ENCODE measurements around the gene CBFB.
A peak's percentile ranks its signal among the peaks of the same experiment; 100 is the strongest.

The CBFB gene

GRCh38 chr16:67100569-67101310, 71.8 kb downstream of the CBFB start:
- TF ChIP-seq, protein P1, sequence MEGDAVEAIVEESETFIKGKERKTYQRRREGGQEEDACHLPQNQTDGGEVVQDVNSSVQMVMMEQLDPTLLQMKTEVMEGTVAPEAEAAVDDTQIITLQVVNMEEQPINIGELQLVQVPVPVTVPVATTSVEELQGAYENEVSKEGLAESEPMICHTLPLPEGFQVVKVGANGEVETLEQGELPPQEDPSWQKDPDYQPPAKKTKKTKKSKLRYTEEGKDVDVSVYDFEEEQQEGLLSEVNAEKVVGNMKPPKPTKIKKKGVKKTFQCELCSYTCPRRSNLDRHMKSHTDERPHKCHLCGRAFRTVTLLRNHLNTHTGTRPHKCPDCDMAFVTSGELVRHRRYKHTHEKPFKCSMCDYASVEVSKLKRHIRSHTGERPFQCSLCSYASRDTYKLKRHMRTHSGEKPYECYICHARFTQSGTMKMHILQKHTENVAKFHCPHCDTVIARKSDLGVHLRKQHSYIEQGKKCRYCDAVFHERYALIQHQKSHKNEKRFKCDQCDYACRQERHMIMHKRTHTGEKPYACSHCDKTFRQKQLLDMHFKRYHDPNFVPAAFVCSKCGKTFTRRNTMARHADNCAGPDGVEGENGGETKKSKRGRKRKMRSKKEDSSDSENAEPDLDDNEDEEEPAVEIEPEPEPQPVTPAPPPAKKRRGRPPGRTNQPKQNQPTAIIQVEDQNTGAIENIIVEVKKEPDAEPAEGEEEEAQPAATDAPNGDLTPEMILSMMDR (IDR thresholded peaks at IDR 0.05; ENCODE audit: borderline replicate concordance, control extremely low read depth, extremely low read depth, insufficient read depth, missing control alignments), result peak; percentile 13
- DNase-seq (ENCODE audit: low spot score), result peak; percentile 50
- in situ Hi-C loops (cut with MboI; ENCODE audit: low sequenced_read_pairs, unreplicated experiment), result no loop called here

DNA sequence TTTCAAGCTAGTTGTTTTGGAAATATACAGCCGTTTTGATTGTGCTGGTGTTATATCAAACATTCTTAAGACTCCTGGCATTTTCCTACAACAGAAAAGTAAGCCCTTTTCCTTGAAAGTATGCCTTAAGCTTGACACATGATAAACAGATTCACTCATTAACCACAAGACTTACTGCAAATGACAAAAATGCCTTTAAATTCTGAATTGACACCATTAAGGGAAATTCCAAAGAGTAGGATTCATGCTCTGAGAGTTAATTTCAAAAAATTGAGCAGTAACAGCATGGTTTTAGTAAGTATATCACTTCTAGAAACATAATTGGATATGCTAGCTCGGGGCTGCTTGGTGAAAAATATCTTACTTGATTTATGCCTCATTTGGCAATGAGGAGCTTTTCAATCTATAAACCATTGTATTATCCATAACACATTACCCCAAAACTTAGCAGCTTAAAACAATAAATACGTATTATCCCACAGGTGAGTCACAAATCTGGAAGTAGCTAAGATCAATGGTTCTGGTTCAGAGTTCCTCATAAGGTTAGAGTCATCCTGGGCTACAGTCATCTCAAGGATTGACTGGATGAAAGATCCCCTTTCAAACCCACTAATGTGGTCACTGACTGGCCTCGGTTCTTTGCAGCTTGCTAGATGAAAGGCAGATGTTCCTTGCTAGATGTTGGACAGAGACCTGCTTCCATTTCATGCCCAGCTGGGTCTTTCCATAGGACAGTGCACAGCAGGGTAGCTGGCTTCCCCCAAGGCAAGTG, 72.5 kb downstream of the CBFB start:
- in situ Hi-C loops (cut with MboI; ENCODE audit: low sequenced_read_pairs, unreplicated experiment), result no loop called here
- DNase-seq (ENCODE audit: low spot score), result no peak
- TF ChIP-seq, protein P1 (IDR thresholded peaks at IDR 0.05; ENCODE audit: borderline replicate concordance, control extremely low read depth, extremely low read depth, insufficient read depth, missing control alignments), result no peak

DNA sequence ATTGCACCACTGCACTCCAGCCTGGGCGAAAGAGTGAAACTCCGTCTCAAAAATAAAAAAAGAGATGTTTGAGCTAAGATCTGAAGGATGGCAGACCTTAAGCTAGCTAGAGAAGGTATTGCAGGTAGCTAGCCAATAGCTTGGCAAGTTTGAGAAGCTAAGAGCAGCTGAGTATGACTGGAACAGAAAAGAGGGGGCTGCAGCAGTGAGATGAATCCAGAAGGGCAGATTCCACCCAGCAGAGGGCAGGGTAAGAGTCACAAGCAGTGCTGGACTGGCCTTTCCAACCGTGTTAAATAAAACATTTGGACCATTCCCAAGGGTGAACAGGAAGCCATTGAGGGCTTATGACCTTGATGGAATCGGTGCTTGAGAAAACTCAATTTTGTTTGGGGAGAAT, 75.1 kb downstream of the CBFB start:
- TF ChIP-seq, protein P1 (IDR thresholded peaks at IDR 0.05; ENCODE audit: borderline replicate concordance, control extremely low read depth, extremely low read depth, insufficient read depth, missing control alignments), result no peak
- no peak for DNase-seq (ENCODE audit: low spot score)
- in situ Hi-C loops (cut with MboI; ENCODE audit: low sequenced_read_pairs, unreplicated experiment), result no loop called here

DNA sequence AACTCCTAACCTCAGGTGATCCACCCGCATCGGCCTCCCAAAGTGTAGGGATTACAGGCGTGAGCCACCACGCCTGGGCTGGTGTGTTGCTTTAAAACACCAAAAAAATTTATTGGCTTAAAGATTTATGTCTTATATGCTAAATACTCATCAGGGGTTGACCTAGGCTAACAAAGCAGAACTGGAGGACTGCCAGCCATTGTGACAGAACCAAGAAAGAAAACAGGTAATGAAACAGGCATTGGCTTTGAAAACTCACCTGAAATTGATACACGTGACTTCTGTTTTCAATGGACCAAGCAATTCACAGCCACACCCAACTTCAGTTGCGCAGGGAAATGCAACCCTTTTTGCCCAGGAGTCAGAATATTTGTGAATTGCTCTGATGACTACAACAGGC, 75.9 kb downstream of the CBFB start:
- TF ChIP-seq, protein P1 (IDR thresholded peaks at IDR 0.05; ENCODE audit: borderline replicate concordance, control extremely low read depth, extremely low read depth, insufficient read depth, missing control alignments), result no peak

GRCh38 chr16:67105246-67105645, 76.3 kb downstream of the CBFB start:
- in situ Hi-C loops (cut with MboI; ENCODE audit: low sequenced_read_pairs, unreplicated experiment), result no loop called here
- DNase-seq (ENCODE audit: low spot score), result no peak
- TF ChIP-seq, protein P1 (IDR thresholded peaks at IDR 0.05; ENCODE audit: borderline replicate concordance, control extremely low read depth, extremely low read depth, insufficient read depth, missing control alignments), result no peak

More for the DNA sequence above, 75.9 kb downstream of the CBFB start:
- no peak for DNase-seq (ENCODE audit: low spot score)
- in situ Hi-C loops (cut with MboI; ENCODE audit: low sequenced_read_pairs, unreplicated experiment), result no loop called here

DNA sequence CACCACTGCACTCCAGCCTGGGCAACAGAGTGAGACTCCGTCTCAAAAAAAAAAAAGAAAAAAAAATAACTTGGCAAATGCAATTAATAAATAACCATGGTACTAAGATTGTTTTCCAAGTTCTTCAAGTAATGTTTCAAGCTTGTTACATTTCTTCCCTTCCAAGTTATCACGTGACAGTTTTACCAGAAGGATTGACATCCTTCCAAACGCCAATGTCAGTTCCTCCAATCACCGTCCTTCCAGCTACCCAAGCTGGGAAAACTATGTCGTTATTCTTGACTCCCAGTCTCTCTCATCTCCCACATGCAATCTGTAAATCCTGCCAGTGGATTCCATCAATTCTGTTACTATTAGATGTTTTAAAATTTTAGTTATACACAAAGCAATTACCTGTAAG, 76.9 kb downstream of the CBFB start:
- TF ChIP-seq, protein P1 (IDR thresholded peaks at IDR 0.05; ENCODE audit: borderline replicate concordance, control extremely low read depth, extremely low read depth, insufficient read depth, missing control alignments), result no peak
- in situ Hi-C loops (cut with MboI; ENCODE audit: low sequenced_read_pairs, unreplicated experiment), result no loop called here
- DNase-seq (ENCODE audit: low spot score), result no peak
